AG09309 (cell line): Measurements from ENCODE around the gene EIF4G3.
A peak's percentile ranks its signal among the peaks of the same experiment; 100 is the strongest.

Source experiments
- DNase-seq: peaks from one replicate; pipeline ENCODE4 v3.0.0-alpha.2; 2010; ENCODE audit warnings: low read depth
- H3K4me3 ChIP-seq: 2 replicates; pipeline ENCODE4 v1.5.1; 2011; ENCODE audit warnings: mild to moderate bottlenecking, low read depth, low read length, moderate library complexity; ENCODE audit not compliant: control insufficient read depth
- CTCF ChIP-seq: IDR thresholded peaks from 2 replicates; pipeline ENCODE4 v1.5.1; 2011; ENCODE audit warnings: mild to moderate bottlenecking, low read depth, low read length, inconsistent platforms; ENCODE audit not compliant: insufficient read depth, control insufficient read depth; ENCODE audit errors: missing control alignments

The EIF4G3 gene

GRCh38 chr1:20992322-20993056, 184.2 kb downstream of the EIF4G3 start:
- no peak overlapping the region for H3K4me3 ChIP-seq
- no peak for DNase-seq
- TF ChIP-seq CTCF: no peak

GRCh38 chr1:20988943-20989342, 187.8 kb downstream of the EIF4G3 start:
- no peak for DNase-seq
- no peak overlapping the region for H3K4me3 ChIP-seq
- TF ChIP-seq CTCF: no peak

GRCh38 chr1:20987831-20988825, 188.6 kb downstream of the EIF4G3 start:
- TF ChIP-seq CTCF: no peak
- no peak overlapping the region for H3K4me3 ChIP-seq
- no peak for DNase-seq

- no peak for DNase-seq
- TF ChIP-seq CTCF: no peak
- H3K4me3 ChIP-seq: no peak overlapping the region
Observed at GRCh38 chr1:20983297-20983889, 193.3 kb downstream of the EIF4G3 start.

- TF ChIP-seq CTCF: no peak
- no peak overlapping the region for H3K4me3 ChIP-seq
- DNase-seq: no peak
Observed at GRCh38 chr1:20982316-20982715, 194.4 kb downstream of the EIF4G3 start.

GRCh38 chr1:20981915-20982314, 194.8 kb downstream of the EIF4G3 start:
- no peak for DNase-seq

More at GRCh38 chr1:20981915-20982314, 194.8 kb downstream of the EIF4G3 start:
- H3K4me3 ChIP-seq: no peak overlapping the region
- TF ChIP-seq CTCF: peak; percentile 34
